ENCODE data around the gene NEDD4L. TPM values are rescaled to one million over a fixed set of nuclear protein-coding genes. Genes with fewer than 3 reads are reported as not detected.

Gene NEDD4L
- polyA plus RNA-seq, 1 donor (not counting 4 experiments of a cell fraction or from before 2014, with no cell fraction given) = 52.6 TPM

DNA sequence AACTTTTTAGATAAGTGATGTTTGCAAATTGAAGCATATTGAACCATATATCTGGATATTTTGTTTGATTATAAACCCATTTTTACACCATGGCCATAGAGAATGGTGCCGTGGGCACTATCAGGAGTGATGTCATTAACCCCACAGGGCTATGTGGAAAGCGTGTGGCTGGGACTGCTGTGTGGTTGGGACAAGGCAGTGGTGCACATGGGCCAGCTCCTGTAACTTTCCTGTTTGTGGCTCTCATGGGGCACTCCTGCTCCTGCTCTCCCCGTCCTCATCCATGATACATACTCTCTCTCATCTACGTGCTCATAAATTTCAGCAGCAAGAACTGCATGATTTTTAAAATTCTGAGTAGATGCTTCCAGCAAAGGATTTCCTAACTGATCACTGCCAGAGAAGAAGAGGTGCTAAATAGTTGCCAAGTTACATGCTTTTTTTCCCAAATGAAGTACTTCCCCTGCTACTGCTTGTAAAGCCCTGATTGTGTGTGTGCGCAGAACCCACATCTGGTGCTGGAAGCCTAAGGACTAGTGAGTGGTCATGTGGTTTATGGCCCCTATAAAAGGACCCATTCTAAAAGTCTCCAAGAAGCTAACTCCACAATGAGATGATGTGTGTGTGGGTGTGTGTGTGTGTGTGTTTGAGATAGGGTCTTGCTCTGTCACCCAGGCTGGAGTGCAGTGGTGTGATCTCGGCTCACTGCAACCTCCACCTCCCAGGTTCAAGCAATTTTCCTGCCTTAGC is 240.8 kb downstream of the NEDD4L start:
- H3K4me1 ChIP-seq (ENCODE audit: control insufficient read depth, extremely low read depth, insufficient read depth, low read length) = peaks cover 40% of the 10 kb centered on the region
- no peak overlapping the region for H3K4me2 ChIP-seq (ENCODE audit: control insufficient read depth, extremely low read depth, insufficient read depth, low read depth, low read length)
- DNase-seq (ENCODE audit: low read depth, low spot score) = no peak
- dilution Hi-C loops (cut with MboI; ENCODE audit: extremely low pct_ligation_motif_present, low sequenced_read_pairs) = no loop called here
- TF ChIP-seq CTCF (optimal IDR thresholded peaks at IDR 0.05 in 1 of 3, IDR thresholded peaks at IDR 0.05 in 1 of 3, conservative IDR thresholded peaks at IDR 0.05 in 1 of 3; ENCODE audit: extremely low read depth in 1 of 3, insufficient read depth in 2 of 3, low read length in 3 of 3) = no peak
- TF ChIP-seq EZH2 (IDR thresholded peaks at IDR 0.05; ENCODE audit: low read length) = no peak
- H3K4me3 ChIP-seq (ENCODE audit: control insufficient read depth in 2 of 3, extremely low read depth in 1 of 3, insufficient read depth in 2 of 3, low read depth in 1 of 3, low read length in 3 of 3) = no peak overlapping the region
- H4K20me1 ChIP-seq (ENCODE audit: control insufficient read depth, extremely low read depth, insufficient read depth, low read length) = no peaks in the 10 kb centered on the region
- peaks cover 88% of the 10 kb centered on the region for H3K79me2 ChIP-seq (ENCODE audit: control insufficient read depth, insufficient read depth, low read length)
- peaks cover 4% of the 10 kb centered on the region for H3K9me1 ChIP-seq (ENCODE audit: control insufficient read depth, extremely low read depth, insufficient read depth, low read length)
- peak overlapping the region; percentile 44 for H3K9ac ChIP-seq (ENCODE audit: control insufficient read depth, extremely low read depth, insufficient read depth, low read length)
- no peaks in the 10 kb centered on the region for H3K9me3 ChIP-seq (ENCODE audit: control insufficient read depth, low read depth, low read length)
- peaks cover 0 to 3% of the 10 kb centered on the region in 2 experiments for H3K36me3 ChIP-seq (ENCODE audit: control insufficient read depth in 2 of 2, extremely low read depth in 1 of 2, insufficient read depth in 2 of 2, low read length in 2 of 2)
- no peak overlapping the region for H2AFZ ChIP-seq (ENCODE audit: control insufficient read depth, low read length)
- H3K27ac ChIP-seq (ENCODE audit: control insufficient read depth, insufficient read depth, low read length) = peak overlapping the region; percentile 27
- FAIRE-seq = peak; percentile 64
- H3K27me3 ChIP-seq (ENCODE audit: control insufficient read depth, extremely low read depth, insufficient read depth, low read length) = no peaks in the 10 kb centered on the region

GRCh38 chr18:58285449-58286130 is 241.6 kb downstream of the NEDD4L start:
- Histone ChIP-seq H3K4me2 (ENCODE audit: control insufficient read depth, extremely low read depth, insufficient read depth, low read depth, low read length) (no peak overlapping the region), H3K9ac (ENCODE audit: control insufficient read depth, extremely low read depth, insufficient read depth, low read length) (peak overlapping the region; percentile 44), H3K9me3 (ENCODE audit: control insufficient read depth, low read depth, low read length) (no peaks in the 10 kb centered on the region), H2AFZ (ENCODE audit: control insufficient read depth, low read length) (no peak overlapping the region), H3K27me3 (ENCODE audit: control insufficient read depth, extremely low read depth, insufficient read depth, low read length) (no peaks in the 10 kb centered on the region), H3K4me1 (ENCODE audit: control insufficient read depth, extremely low read depth, insufficient read depth, low read length) (peaks cover 45% of the 10 kb centered on the region), H3K79me2 (ENCODE audit: control insufficient read depth, insufficient read depth, low read length) (peaks cover 88% of the 10 kb centered on the region), H3K9me1 (ENCODE audit: control insufficient read depth, extremely low read depth, insufficient read depth, low read length) (peaks cover 4% of the 10 kb centered on the region), H3K4me3 (ENCODE audit: control insufficient read depth in 2 of 3, extremely low read depth in 1 of 3, insufficient read depth in 2 of 3, low read depth in 1 of 3, low read length in 3 of 3) (no peak overlapping the region), H4K20me1 (ENCODE audit: control insufficient read depth, extremely low read depth, insufficient read depth, low read length) (no peaks in the 10 kb centered on the region), H3K27ac (ENCODE audit: control insufficient read depth, insufficient read depth, low read length) (peak overlapping the region; percentile 27), H3K36me3 (ENCODE audit: control insufficient read depth in 2 of 2, extremely low read depth in 1 of 2, insufficient read depth in 2 of 2, low read length in 2 of 2) (no peaks in the 10 kb centered on the region)
- DNase-seq (ENCODE audit: low read depth, low spot score) (no peak), FAIRE-seq (peak; percentile 23)
- TF ChIP-seq CTCF (optimal IDR thresholded peaks at IDR 0.05 in 1 of 3, IDR thresholded peaks at IDR 0.05 in 1 of 3, conservative IDR thresholded peaks at IDR 0.05 in 1 of 3; ENCODE audit: extremely low read depth in 1 of 3, insufficient read depth in 2 of 3, low read length in 3 of 3) = no peak
- no peak for TF ChIP-seq EZH2 (IDR thresholded peaks at IDR 0.05; ENCODE audit: low read length)
- dilution Hi-C loops (cut with MboI; ENCODE audit: extremely low pct_ligation_motif_present, low sequenced_read_pairs) = no loop called here

Data from keratinocyte (primary cell).